GM21737 (cell line): ENCODE results near the gene STXBP6.
"Not testable (repeated sequence)": the region's sequence is repeated elsewhere in the genome, so short reads cannot be mapped to it uniquely, and the experiment has no call there.

Source experiments
- ATAC-seq: cut with Tn5 transposase; IDR thresholded peaks from one replicate; pipeline ENCODE4 v1.9.1; 2021; ENCODE audit warnings: mild to moderate bottlenecking, moderate library complexity; ENCODE audit not compliant: unreplicated experiment

The STXBP6 gene

GRCh38 chr14:24839617-24840203 lies 210.2 kb downstream of the STXBP6 start:
- ATAC-seq: no peak

- ATAC-seq: no peak
Measured at GRCh38 chr14:24838945-24839616, 210.9 kb downstream of the STXBP6 start.

GRCh38 chr14:24837280-24838046 lies 212.5 kb downstream of the STXBP6 start:
- ATAC-seq: no peak

- not testable (repeated sequence) for ATAC-seq
Measured at GRCh38 chr14:24836324-24836723, 213.6 kb downstream of the STXBP6 start.

- no peak for ATAC-seq
Measured at GRCh38 chr14:24834956-24835355, 215.0 kb downstream of the STXBP6 start.

- ATAC-seq: no peak
Measured at GRCh38 chr14:24833385-24833784, 216.6 kb downstream of the STXBP6 start.

- no peak for ATAC-seq
Measured at GRCh38 chr14:24831677-24832076, 218.3 kb downstream of the STXBP6 start.

- no peak for ATAC-seq
Measured at GRCh38 chr14:24829862-24830261, 220.1 kb downstream of the STXBP6 start.

GRCh38 chr14:24828486-24828885 lies 221.5 kb downstream of the STXBP6 start:
- no peak for ATAC-seq

- ATAC-seq: no peak
Measured at GRCh38 chr14:24826390-24826789, 223.6 kb downstream of the STXBP6 start.

- ATAC-seq: no peak
Measured at GRCh38 chr14:24820616-24821015, 229.3 kb downstream of the STXBP6 start.

- ATAC-seq: no peak
Measured at GRCh38 chr14:24818823-24819341, 231.1 kb downstream of the STXBP6 start.

- no peak for ATAC-seq
Measured at GRCh38 chr14:24818058-24818822, 231.7 kb downstream of the STXBP6 start.

GRCh38 chr14:24817212-24818057 lies 232.5 kb downstream of the STXBP6 start:
- no peak for ATAC-seq

- no peak for ATAC-seq
Measured at GRCh38 chr14:24816929-24817211, 233.1 kb downstream of the STXBP6 start.

GRCh38 chr14:24816011-24816928 lies 233.7 kb downstream of the STXBP6 start:
- no peak for ATAC-seq

GRCh38 chr14:24815543-24815942 lies 234.4 kb downstream of the STXBP6 start:
- no peak for ATAC-seq

GRCh38 chr14:24814944-24815343 lies 235.0 kb downstream of the STXBP6 start:
- no peak for ATAC-seq

GRCh38 chr14:24814346-24814745 lies 235.6 kb downstream of the STXBP6 start:
- ATAC-seq: no peak
